WTC11 (cell line): ENCODE results near the gene FBP1.

Experiments used
- CREB1 ChIP-seq: sonication (generic); formaldehyde crosslinking; IDR thresholded peaks from 2 replicates; pipeline ENCODE4 v1.8.0; 2023; ENCODE audit warnings: mild to moderate bottlenecking, missing genetic modification reagents
- HMGA2 ChIP-seq: fragments of 250-450 bp; sonication (Bioruptor Pico); IDR thresholded peaks from 2 replicates; pipeline ENCODE4 v1.4.0; 2021; ENCODE audit warnings: mild to moderate bottlenecking, moderate library complexity
- NR1H2 ChIP-seq: sonication (generic); formaldehyde crosslinking; IDR thresholded peaks from 2 replicates; pipeline ENCODE4 v1.9.0; 2021; ENCODE audit warnings: mild to moderate bottlenecking, moderate library complexity, missing genetic modification reagents
- SMAD3 ChIP-seq: sonication (generic); formaldehyde crosslinking; IDR thresholded peaks from 2 replicates; pipeline ENCODE4 v1.8.0; 2022; ENCODE audit warnings: missing genetic modification reagents, mild to moderate bottlenecking, borderline replicate concordance
- TCF7 ChIP-seq: sonication (generic); formaldehyde crosslinking; IDR thresholded peaks from 2 replicates; pipeline ENCODE4 v1.8.0; 2022; ENCODE audit warnings: mild to moderate bottlenecking, low read depth, missing genetic modification reagents, moderate library complexity
- TEAD1 ChIP-seq: sonication (generic); formaldehyde crosslinking; IDR thresholded peaks from 2 replicates; pipeline ENCODE4 v1.8.0; 2022; ENCODE audit warnings: mild to moderate bottlenecking, missing genetic modification reagents
- TF ChIP-seq, protein P1 (sequence below): fragments of 200-600 bp; IDR thresholded peaks from 2 replicates; pipeline ENCODE4 v1.8.0; 2022; ENCODE audit warnings: antibody characterized with exemption

DNA sequence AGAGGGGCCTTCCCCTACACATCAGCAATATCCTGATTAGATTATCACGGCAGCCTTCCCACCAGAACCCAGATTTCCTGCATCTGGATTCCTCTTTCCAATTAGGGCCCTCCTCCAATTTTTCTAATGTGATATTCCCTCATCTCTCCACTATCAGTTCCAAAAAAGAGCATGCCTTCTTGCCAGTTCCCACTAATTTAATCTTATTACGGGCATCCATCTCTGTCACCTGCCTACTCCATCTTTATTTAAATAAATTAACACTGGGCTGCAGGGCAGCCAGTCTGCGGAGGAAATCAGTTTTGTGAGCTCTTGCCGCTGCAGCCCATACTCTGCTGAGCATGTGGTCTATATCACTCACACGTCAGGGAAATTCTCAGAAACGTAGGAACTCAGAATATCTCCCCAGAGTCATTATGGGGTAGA is 29.1 kb downstream of the FBP1 start:
- TF ChIP-seq NR1H2 (CRISPR knock-in tag), result no peak
- TF ChIP-seq, protein P1, sequence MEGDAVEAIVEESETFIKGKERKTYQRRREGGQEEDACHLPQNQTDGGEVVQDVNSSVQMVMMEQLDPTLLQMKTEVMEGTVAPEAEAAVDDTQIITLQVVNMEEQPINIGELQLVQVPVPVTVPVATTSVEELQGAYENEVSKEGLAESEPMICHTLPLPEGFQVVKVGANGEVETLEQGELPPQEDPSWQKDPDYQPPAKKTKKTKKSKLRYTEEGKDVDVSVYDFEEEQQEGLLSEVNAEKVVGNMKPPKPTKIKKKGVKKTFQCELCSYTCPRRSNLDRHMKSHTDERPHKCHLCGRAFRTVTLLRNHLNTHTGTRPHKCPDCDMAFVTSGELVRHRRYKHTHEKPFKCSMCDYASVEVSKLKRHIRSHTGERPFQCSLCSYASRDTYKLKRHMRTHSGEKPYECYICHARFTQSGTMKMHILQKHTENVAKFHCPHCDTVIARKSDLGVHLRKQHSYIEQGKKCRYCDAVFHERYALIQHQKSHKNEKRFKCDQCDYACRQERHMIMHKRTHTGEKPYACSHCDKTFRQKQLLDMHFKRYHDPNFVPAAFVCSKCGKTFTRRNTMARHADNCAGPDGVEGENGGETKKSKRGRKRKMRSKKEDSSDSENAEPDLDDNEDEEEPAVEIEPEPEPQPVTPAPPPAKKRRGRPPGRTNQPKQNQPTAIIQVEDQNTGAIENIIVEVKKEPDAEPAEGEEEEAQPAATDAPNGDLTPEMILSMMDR, result no peak
- TF ChIP-seq SMAD3 (CRISPR knock-in tag), result no peak
- no peak for TF ChIP-seq HMGA2 (CRISPR knock-in tag)
- no peak for TF ChIP-seq CREB1
- TF ChIP-seq TEAD1 (CRISPR knock-in tag), result no peak
- TF ChIP-seq TCF7 (CRISPR knock-in tag), result no peak
